Measurements from ENCODE around the gene ZNF730. TPM values are rescaled to one million over a fixed set of nuclear protein-coding genes. Genes with fewer than 3 reads are reported as not detected.

ZNF730 gene
- total RNA-seq, 2 donors from 2014 or later = 0.85 to 1.6 TPM

GRCh38 chr19:23093832-23094231, 23.0 kb upstream of the ZNF730 start:
- no peak for TF ChIP-seq CTCF (IDR thresholded peaks at IDR 0.05)
- DNase-seq = no peak
- Histone ChIP-seq H3K4me1 (no peaks in the 10 kb centered on the region), H3K27me3 (no peaks in the 10 kb centered on the region), H3K27ac (no peak overlapping the region), H3K36me3 (no peaks in the 10 kb centered on the region), H3K9ac (ENCODE audit: low read depth in 2 of 2, low read length in 2 of 2) (no peak overlapping the region), H3K9me3 (no peaks in the 10 kb centered on the region), H3K4me3 (no peak overlapping the region)
- intact Hi-C loops (cut with DNase I) = no loop called here

GRCh38 chr19:23095418-23095817, 21.4 kb upstream of the ZNF730 start:
- H3K4me3 ChIP-seq = no peak overlapping the region
- H3K9me3 ChIP-seq = no peaks in the 10 kb centered on the region
- H3K4me1 ChIP-seq = no peaks in the 10 kb centered on the region
- intact Hi-C loops (cut with DNase I) = no loop called here
- no peak overlapping the region for H3K9ac ChIP-seq (ENCODE audit: low read depth in 2 of 2, low read length in 2 of 2)
- H3K27ac ChIP-seq = no peak overlapping the region
- TF ChIP-seq CTCF (IDR thresholded peaks at IDR 0.05) = no peak
- DNase-seq = no peak
- no peaks in the 10 kb centered on the region for H3K36me3 ChIP-seq
- H3K27me3 ChIP-seq = no peaks in the 10 kb centered on the region

- no peaks in the 10 kb centered on the region for H3K27me3 ChIP-seq
- no peak for DNase-seq
- no peaks in the 10 kb centered on the region for H3K9me3 ChIP-seq
- H3K9ac ChIP-seq (ENCODE audit: low read depth in 2 of 2, low read length in 2 of 2) = no peak overlapping the region
- TF ChIP-seq CTCF (IDR thresholded peaks at IDR 0.05) = no peak
- H3K4me1 ChIP-seq = no peaks in the 10 kb centered on the region
- H3K27ac ChIP-seq = no peak overlapping the region
- no peak overlapping the region for H3K4me3 ChIP-seq
- intact Hi-C loops (cut with DNase I) = no loop called here
- no peaks in the 10 kb centered on the region for H3K36me3 ChIP-seq
Observed at GRCh38 chr19:23098286-23098685, 18.5 kb upstream of the ZNF730 start.

- Histone ChIP-seq H3K4me1 (no peaks in the 10 kb centered on the region), H3K36me3 (no peaks in the 10 kb centered on the region), H3K9ac (ENCODE audit: low read depth in 2 of 2, low read length in 2 of 2) (no peak overlapping the region), H3K27me3 (no peaks in the 10 kb centered on the region), H3K27ac (no peak overlapping the region), H3K4me3 (no peak overlapping the region), H3K9me3 (no peaks in the 10 kb centered on the region)
- no peak for DNase-seq
- intact Hi-C loops (cut with DNase I) = no loop called here
- TF ChIP-seq CTCF (IDR thresholded peaks at IDR 0.05) = no peak
Observed at GRCh38 chr19:23098988-23099387, 17.8 kb upstream of the ZNF730 start.

GRCh38 chr19:23099966-23100365, 16.9 kb upstream of the ZNF730 start:
- Histone ChIP-seq H3K9me3 (no peaks in the 10 kb centered on the region), H3K27ac (no peak overlapping the region), H3K27me3 (no peaks in the 10 kb centered on the region), H3K9ac (ENCODE audit: low read depth in 2 of 2, low read length in 2 of 2) (no peak overlapping the region), H3K36me3 (no peaks in the 10 kb centered on the region), H3K4me3 (no peak overlapping the region), H3K4me1 (no peaks in the 10 kb centered on the region)
- DNase-seq = no peak
- intact Hi-C loops (cut with DNase I) = no loop called here
- TF ChIP-seq CTCF (IDR thresholded peaks at IDR 0.05) = no peak

- Histone ChIP-seq H3K9me3 (no peaks in the 10 kb centered on the region), H3K4me1 (no peaks in the 10 kb centered on the region), H3K9ac (ENCODE audit: low read depth in 2 of 2, low read length in 2 of 2) (no peak overlapping the region), H3K27me3 (no peaks in the 10 kb centered on the region), H3K36me3 (no peaks in the 10 kb centered on the region), H3K27ac (no peak overlapping the region), H3K4me3 (no peak overlapping the region)
- no peak for TF ChIP-seq CTCF (IDR thresholded peaks at IDR 0.05)
- intact Hi-C loops (cut with DNase I) = no loop called here
- no peak for DNase-seq
Observed at GRCh38 chr19:23101241-23101640, 15.6 kb upstream of the ZNF730 start.
